Measurements from ENCODE around the gene RGN. TPM values are rescaled to one million over a fixed set of nuclear protein-coding genes. Genes with fewer than 3 reads are reported as not detected.

RGN gene
- polyA plus RNA-seq (2013, experiment 1 of 4), result 0.85 TPM
- polyA plus RNA-seq (2013, experiment 2 of 4), result 1.1 TPM
- 0.75 TPM for polyA plus RNA-seq (2013, experiment 3 of 4)
- 0.57 TPM for polyA plus RNA-seq (2013, experiment 4 of 4)

DNA sequence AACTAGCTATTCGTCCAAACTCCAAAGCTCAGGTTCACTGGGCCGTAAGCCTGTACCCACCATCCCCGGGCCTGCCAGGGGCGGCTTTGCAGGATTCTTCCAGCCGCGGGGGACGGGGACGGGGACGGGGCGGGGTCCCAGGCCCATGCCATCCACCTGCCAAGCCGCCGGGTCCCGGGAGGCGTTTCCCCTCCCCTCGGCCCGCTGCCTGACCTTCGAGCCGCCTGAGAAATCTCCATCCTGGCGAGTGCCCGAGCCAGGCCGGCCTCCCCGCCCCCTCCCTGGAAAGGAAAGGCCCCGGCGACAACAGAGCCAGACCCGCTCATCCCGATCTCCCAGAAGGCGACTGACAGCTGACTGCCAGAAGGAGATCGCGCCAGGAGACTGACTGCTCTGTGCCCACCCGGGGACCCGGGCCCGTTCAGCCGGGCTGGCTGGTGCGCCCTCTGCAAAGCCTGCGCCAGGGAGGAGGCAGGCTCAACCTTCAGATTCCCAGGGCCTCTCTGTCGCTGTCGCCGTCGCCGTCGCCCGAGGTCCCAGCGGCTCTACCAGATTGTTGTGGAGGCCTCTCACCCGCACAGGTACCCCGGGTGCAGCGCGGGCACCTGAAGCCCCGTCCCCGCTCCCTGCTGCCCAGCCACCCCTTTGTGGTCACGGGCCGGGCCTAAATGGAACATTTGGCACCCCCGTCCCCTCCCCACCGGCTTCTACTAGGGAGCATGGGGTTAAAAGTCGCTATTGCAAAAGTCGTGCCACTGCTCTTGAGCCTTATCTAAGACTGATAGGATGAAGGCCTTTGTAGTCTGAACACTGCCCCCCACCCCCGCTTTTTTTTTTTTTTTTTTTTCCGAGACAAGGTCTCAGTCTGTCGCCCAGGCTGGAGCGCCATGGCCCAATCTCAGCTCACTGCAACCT is at the start of gene RGN:
TSS of gene RGN (plus strand) at position 315 of the 915 bp plus-strand sequence. CDS start 2,702 bp downstream, outside the sequence.
- Histone ChIP-seq H3K4me1 (ENCODE audit: control insufficient read depth, insufficient read depth, low read length) (no peaks in the 10 kb centered on the region), H3K27ac (ENCODE audit: insufficient read depth, low read depth, low read length, poor library complexity, severe bottlenecking) (no peak within 1 kb of the TSS), H3K27me3 (ENCODE audit: control insufficient read depth, insufficient read depth, low read length, poor library complexity, severe bottlenecking) (no peaks in the 10 kb centered on the region), H3K4me3 (ENCODE audit: insufficient read depth, low read depth, low read length) (no peak within 1 kb of the TSS), H3K9me3 (ENCODE audit: control insufficient read depth, low read length) (no peaks in the 10 kb centered on the region), H3K36me3 (ENCODE audit: control insufficient read depth, insufficient read depth, low read length) (no peaks in the 10 kb centered on the region)
- WGBS, 2 experiments, result 46% methylated on average over 57 to 59 of the region's 59 CpGs

DNA sequence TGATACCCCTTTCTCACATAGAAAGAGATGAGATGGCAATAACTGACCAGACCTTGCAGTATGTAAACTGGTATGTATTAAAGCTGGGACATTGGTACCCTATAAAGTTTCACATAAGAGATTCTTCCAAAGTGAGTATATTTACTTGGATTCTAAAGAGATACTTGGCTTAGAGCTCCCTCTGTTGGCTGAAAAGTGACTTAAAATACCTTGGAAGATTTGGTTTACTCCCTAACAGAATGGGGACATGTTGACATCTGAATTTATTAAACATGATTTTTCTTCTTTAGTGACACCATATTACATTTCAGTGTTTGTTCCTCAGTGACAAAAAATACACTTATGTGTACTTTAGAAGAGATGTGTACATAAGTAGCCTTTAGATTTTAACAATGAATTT is 47.9 kb upstream of the RGN start:
- no peak overlapping the region for H3K4me3 ChIP-seq (ENCODE audit: insufficient read depth, low read depth, low read length)
- H3K9me3 ChIP-seq (ENCODE audit: control insufficient read depth, low read length), result no peaks in the 10 kb centered on the region
- H3K36me3 ChIP-seq (ENCODE audit: control insufficient read depth, insufficient read depth, low read length), result peaks cover 4% of the 10 kb centered on the region
- no peaks in the 10 kb centered on the region for H3K27me3 ChIP-seq (ENCODE audit: control insufficient read depth, insufficient read depth, low read length, poor library complexity, severe bottlenecking)
- no peaks in the 10 kb centered on the region for H3K4me1 ChIP-seq (ENCODE audit: control insufficient read depth, insufficient read depth, low read length)
- H3K27ac ChIP-seq (ENCODE audit: insufficient read depth, low read depth, low read length, poor library complexity, severe bottlenecking), result no peak overlapping the region

GRCh38 chrX:47047989-47048388 is 30.3 kb upstream of the RGN start:
- no peak overlapping the region for H3K4me3 ChIP-seq (ENCODE audit: insufficient read depth, low read depth, low read length)
- H3K27me3 ChIP-seq (ENCODE audit: control insufficient read depth, insufficient read depth, low read length, poor library complexity, severe bottlenecking), result no peaks in the 10 kb centered on the region
- no peaks in the 10 kb centered on the region for H3K4me1 ChIP-seq (ENCODE audit: control insufficient read depth, insufficient read depth, low read length)
- H3K36me3 ChIP-seq (ENCODE audit: control insufficient read depth, insufficient read depth, low read length), result peaks cover 3% of the 10 kb centered on the region
- H3K27ac ChIP-seq (ENCODE audit: insufficient read depth, low read depth, low read length, poor library complexity, severe bottlenecking), result no peak overlapping the region
- H3K9me3 ChIP-seq (ENCODE audit: control insufficient read depth, low read length), result no peaks in the 10 kb centered on the region
- 92 to 93% methylated on average over 5 of the region's 5 CpGs for WGBS, 2 experiments

- Histone ChIP-seq H3K4me3 (ENCODE audit: insufficient read depth, low read depth, low read length) (no peak overlapping the region), H3K9me3 (ENCODE audit: control insufficient read depth, low read length) (no peaks in the 10 kb centered on the region), H3K27ac (ENCODE audit: insufficient read depth, low read depth, low read length, poor library complexity, severe bottlenecking) (no peak overlapping the region), H3K27me3 (ENCODE audit: control insufficient read depth, insufficient read depth, low read length, poor library complexity, severe bottlenecking) (no peaks in the 10 kb centered on the region), H3K4me1 (ENCODE audit: control insufficient read depth, insufficient read depth, low read length) (no peaks in the 10 kb centered on the region), H3K36me3 (ENCODE audit: control insufficient read depth, insufficient read depth, low read length) (no peaks in the 10 kb centered on the region)
- no CpG with 5 or more reads among the region's 1 CpG for WGBS, 2 experiments
Measured at GRCh38 chrX:47059142-47059874, 18.9 kb upstream of the RGN start.

GRCh38 chrX:47060708-47061107 is 17.5 kb upstream of the RGN start:
- Histone ChIP-seq H3K4me1 (ENCODE audit: control insufficient read depth, insufficient read depth, low read length) (no peaks in the 10 kb centered on the region), H3K36me3 (ENCODE audit: control insufficient read depth, insufficient read depth, low read length) (no peaks in the 10 kb centered on the region), H3K9me3 (ENCODE audit: control insufficient read depth, low read length) (no peaks in the 10 kb centered on the region), H3K4me3 (ENCODE audit: insufficient read depth, low read depth, low read length) (no peak overlapping the region), H3K27me3 (ENCODE audit: control insufficient read depth, insufficient read depth, low read length, poor library complexity, severe bottlenecking) (no peaks in the 10 kb centered on the region), H3K27ac (ENCODE audit: insufficient read depth, low read depth, low read length, poor library complexity, severe bottlenecking) (no peak overlapping the region)
- 100% methylated on average over 1 of the region's 2 CpGs for WGBS, 2 experiments

GRCh38 chrX:47061238-47061919 is 16.9 kb upstream of the RGN start:
- H3K4me1 ChIP-seq (ENCODE audit: control insufficient read depth, insufficient read depth, low read length), result no peaks in the 10 kb centered on the region
- 90 to 100% methylated on average over 2 of the region's 2 CpGs for WGBS, 2 experiments
- H3K27ac ChIP-seq (ENCODE audit: insufficient read depth, low read depth, low read length, poor library complexity, severe bottlenecking), result no peak overlapping the region
- no peaks in the 10 kb centered on the region for H3K36me3 ChIP-seq (ENCODE audit: control insufficient read depth, insufficient read depth, low read length)
- no peaks in the 10 kb centered on the region for H3K9me3 ChIP-seq (ENCODE audit: control insufficient read depth, low read length)
- no peaks in the 10 kb centered on the region for H3K27me3 ChIP-seq (ENCODE audit: control insufficient read depth, insufficient read depth, low read length, poor library complexity, severe bottlenecking)
- H3K4me3 ChIP-seq (ENCODE audit: insufficient read depth, low read depth, low read length), result no peak overlapping the region

DNA sequence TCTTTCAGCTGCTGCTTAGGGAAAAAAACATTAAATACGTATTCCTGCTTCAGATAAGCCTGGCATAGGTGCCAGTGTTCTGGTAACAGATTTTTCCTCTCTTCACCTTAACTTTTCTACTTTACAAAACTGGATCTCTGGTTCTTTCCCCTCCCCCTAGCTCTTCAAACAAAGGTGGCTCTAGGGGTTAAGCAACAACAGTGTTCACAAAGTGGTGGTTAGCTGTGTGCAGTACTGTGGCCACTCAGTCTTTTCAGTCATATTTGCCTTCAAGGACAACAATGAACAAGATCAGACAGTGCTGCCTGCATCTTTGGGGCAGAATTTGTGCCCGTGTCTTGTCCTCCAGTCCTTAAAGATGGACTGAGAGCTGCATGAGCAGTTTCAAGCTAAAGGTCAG is 15.1 kb upstream of the RGN start:
- Histone ChIP-seq H3K27ac (ENCODE audit: insufficient read depth, low read depth, low read length, poor library complexity, severe bottlenecking) (no peak overlapping the region), H3K27me3 (ENCODE audit: control insufficient read depth, insufficient read depth, low read length, poor library complexity, severe bottlenecking) (no peaks in the 10 kb centered on the region), H3K36me3 (ENCODE audit: control insufficient read depth, insufficient read depth, low read length) (no peaks in the 10 kb centered on the region), H3K4me3 (ENCODE audit: insufficient read depth, low read depth, low read length) (no peak overlapping the region), H3K4me1 (ENCODE audit: control insufficient read depth, insufficient read depth, low read length) (no peaks in the 10 kb centered on the region), H3K9me3 (ENCODE audit: control insufficient read depth, low read length) (no peaks in the 10 kb centered on the region)
- 89 to 90% methylated on average over 2 of the region's 2 CpGs for WGBS, 2 experiments

GRCh38 chrX:47068214-47068613 is 10.0 kb upstream of the RGN start:
- H3K27ac ChIP-seq (ENCODE audit: insufficient read depth, low read depth, low read length, poor library complexity, severe bottlenecking), result no peak overlapping the region
- no peaks in the 10 kb centered on the region for H3K27me3 ChIP-seq (ENCODE audit: control insufficient read depth, insufficient read depth, low read length, poor library complexity, severe bottlenecking)
- 93 to 94% methylated on average over 3 of the region's 3 CpGs for WGBS, 2 experiments
- H3K36me3 ChIP-seq (ENCODE audit: control insufficient read depth, insufficient read depth, low read length), result no peaks in the 10 kb centered on the region
- no peaks in the 10 kb centered on the region for H3K9me3 ChIP-seq (ENCODE audit: control insufficient read depth, low read length)
- no peaks in the 10 kb centered on the region for H3K4me1 ChIP-seq (ENCODE audit: control insufficient read depth, insufficient read depth, low read length)
- H3K4me3 ChIP-seq (ENCODE audit: insufficient read depth, low read depth, low read length), result no peak overlapping the region

- Histone ChIP-seq H3K4me3 (ENCODE audit: insufficient read depth, low read depth, low read length) (no peak overlapping the region), H3K9me3 (ENCODE audit: control insufficient read depth, low read length) (no peaks in the 10 kb centered on the region), H3K27ac (ENCODE audit: insufficient read depth, low read depth, low read length, poor library complexity, severe bottlenecking) (no peak overlapping the region), H3K27me3 (ENCODE audit: control insufficient read depth, insufficient read depth, low read length, poor library complexity, severe bottlenecking) (no peaks in the 10 kb centered on the region), H3K36me3 (ENCODE audit: control insufficient read depth, insufficient read depth, low read length) (no peaks in the 10 kb centered on the region), H3K4me1 (ENCODE audit: control insufficient read depth, insufficient read depth, low read length) (no peaks in the 10 kb centered on the region)
Measured at GRCh38 chrX:47068720-47069119, 9.5 kb upstream of the RGN start.

Data from ectodermal cell (in vitro differentiated cells).